ENCODE results near the gene ZNF385B. TPM values are rescaled to one million over a fixed set of nuclear protein-coding genes. Genes with fewer than 3 reads are reported as not detected.

The ZNF385B gene
- total RNA-seq, 3 donors from 2014 or later: 3.4 to 8.8 (median 4.5) TPM

DNA sequence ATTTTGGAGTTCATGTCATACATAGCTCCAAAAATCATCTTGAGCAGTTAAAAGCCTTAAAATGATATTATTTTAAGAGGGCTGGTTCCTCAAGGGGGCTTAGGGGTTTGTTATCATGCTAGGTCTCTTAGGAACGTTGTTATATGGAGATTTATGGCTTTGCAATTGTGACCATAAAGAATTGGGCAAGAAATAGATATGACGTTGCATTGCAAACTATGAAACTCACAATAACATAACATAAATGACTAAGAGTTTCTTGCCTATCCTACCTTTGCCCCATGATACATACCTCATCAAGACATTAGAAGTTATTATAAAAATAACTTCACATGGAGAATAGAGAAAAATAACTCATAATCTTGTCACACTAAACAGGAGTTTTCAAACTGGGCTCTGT is 390.4 kb downstream of the ZNF385B start:
- no peaks in the 10 kb centered on the region for H3K9me3 ChIP-seq
- no peak overlapping the region for H3K4me3 ChIP-seq
- no peak for DNase-seq (ENCODE audit: low spot score in 2 of 2)
- no peaks in the 10 kb centered on the region for H3K4me1 ChIP-seq
- intact Hi-C loops (cut with DNase I; ENCODE audit: low total_unique reads): no loop called here
- TF ChIP-seq, protein P1, sequence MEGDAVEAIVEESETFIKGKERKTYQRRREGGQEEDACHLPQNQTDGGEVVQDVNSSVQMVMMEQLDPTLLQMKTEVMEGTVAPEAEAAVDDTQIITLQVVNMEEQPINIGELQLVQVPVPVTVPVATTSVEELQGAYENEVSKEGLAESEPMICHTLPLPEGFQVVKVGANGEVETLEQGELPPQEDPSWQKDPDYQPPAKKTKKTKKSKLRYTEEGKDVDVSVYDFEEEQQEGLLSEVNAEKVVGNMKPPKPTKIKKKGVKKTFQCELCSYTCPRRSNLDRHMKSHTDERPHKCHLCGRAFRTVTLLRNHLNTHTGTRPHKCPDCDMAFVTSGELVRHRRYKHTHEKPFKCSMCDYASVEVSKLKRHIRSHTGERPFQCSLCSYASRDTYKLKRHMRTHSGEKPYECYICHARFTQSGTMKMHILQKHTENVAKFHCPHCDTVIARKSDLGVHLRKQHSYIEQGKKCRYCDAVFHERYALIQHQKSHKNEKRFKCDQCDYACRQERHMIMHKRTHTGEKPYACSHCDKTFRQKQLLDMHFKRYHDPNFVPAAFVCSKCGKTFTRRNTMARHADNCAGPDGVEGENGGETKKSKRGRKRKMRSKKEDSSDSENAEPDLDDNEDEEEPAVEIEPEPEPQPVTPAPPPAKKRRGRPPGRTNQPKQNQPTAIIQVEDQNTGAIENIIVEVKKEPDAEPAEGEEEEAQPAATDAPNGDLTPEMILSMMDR (IDR thresholded peaks at IDR 0.05): no peak
- TF ChIP-seq POLR2A (IDR thresholded peaks at IDR 0.05) (no peak), POLR2AphosphoS5 (IDR thresholded peaks at IDR 0.05) (no peak)
- H3K36me3 ChIP-seq: no peaks in the 10 kb centered on the region
- no peaks in the 10 kb centered on the region for H3K27me3 ChIP-seq
- no peak overlapping the region for H3K27ac ChIP-seq

DNA sequence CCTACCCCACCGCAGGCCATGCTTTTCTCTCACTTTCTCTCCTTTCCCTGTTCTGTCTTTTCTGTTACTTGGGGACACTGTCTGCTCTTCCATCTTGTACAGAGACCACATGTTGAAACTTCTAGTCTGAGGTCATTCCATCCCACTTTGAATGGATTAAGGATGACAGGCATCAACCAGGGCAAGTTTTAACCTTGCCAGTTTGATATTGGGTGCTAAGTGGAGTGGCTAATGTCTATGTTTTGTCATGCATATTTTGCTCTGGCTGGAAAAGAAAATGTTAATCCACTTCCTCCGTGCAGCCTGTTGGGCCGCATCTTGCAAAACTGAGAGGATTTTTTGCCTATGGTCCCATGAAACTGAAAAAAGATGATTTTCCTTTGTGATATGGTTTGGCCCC is 391.3 kb downstream of the ZNF385B start:
- TF ChIP-seq POLR2A (IDR thresholded peaks at IDR 0.05) (no peak), POLR2AphosphoS5 (IDR thresholded peaks at IDR 0.05) (no peak)
- TF ChIP-seq, protein P1 (IDR thresholded peaks at IDR 0.05): no peak
- no peaks in the 10 kb centered on the region for H3K27me3 ChIP-seq
- intact Hi-C loops (cut with DNase I; ENCODE audit: low total_unique reads): no loop called here

DNA sequence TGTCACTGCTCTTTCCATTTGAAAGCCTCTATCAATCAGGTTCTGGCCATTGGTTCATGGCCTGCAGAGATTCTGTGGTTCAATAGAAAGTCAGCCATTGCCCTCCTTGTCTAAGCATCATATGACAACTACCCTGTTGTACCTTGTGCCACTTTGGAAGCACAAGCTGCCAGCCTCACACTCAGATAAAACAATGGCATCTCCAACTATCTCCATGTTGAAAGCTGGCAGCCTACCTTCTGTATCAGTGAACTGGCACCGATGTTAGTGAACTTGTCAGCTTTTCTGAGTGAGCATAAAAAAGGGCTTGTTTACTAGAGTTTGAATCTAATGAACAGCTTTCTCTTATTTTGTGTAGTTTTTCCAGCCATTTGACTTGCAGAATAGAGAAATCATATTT is 393.5 kb downstream of the ZNF385B start:
- no peak overlapping the region for H3K27ac ChIP-seq
- H3K4me1 ChIP-seq: no peaks in the 10 kb centered on the region
- H3K9me3 ChIP-seq: no peaks in the 10 kb centered on the region
- intact Hi-C loops (cut with DNase I; ENCODE audit: low total_unique reads): no loop called here
- TF ChIP-seq, protein P1 (IDR thresholded peaks at IDR 0.05): no peak
- TF ChIP-seq POLR2AphosphoS5 (IDR thresholded peaks at IDR 0.05) (no peak), POLR2A (IDR thresholded peaks at IDR 0.05) (no peak)
- H3K36me3 ChIP-seq: no peaks in the 10 kb centered on the region
- no peak for DNase-seq (ENCODE audit: low spot score in 2 of 2)
- H3K27me3 ChIP-seq: no peaks in the 10 kb centered on the region
- no peak overlapping the region for H3K4me3 ChIP-seq

More for the DNA sequence above, 391.3 kb downstream of the ZNF385B start:
- Histone ChIP-seq H3K4me1 (no peaks in the 10 kb centered on the region), H3K36me3 (no peaks in the 10 kb centered on the region), H3K4me3 (no peak overlapping the region), H3K9me3 (no peaks in the 10 kb centered on the region), H3K27ac (no peak overlapping the region)
- DNase-seq (ENCODE audit: low spot score in 2 of 2): no peak

DNA sequence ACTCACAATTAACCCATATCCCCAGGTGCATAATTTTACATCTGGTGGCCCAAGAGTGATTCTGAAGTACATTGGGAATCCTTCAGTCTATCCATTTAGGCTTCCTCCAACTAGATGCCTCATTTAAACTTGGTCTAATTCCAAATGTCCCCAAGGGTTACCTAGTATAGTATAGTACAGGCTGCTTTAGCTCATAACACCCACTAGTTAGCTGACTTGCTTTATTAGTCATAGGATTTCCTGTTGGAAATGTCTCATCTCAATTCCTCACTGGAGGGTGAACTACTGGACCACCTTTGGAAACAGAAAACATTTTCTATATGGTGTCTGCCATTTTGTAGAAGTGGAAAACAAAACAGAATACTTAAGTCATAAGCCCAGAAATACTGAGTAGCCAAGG is 394.3 kb downstream of the ZNF385B start:
- no peak for DNase-seq (ENCODE audit: low spot score in 2 of 2)
- H3K27ac ChIP-seq: no peak overlapping the region
- H3K27me3 ChIP-seq: no peaks in the 10 kb centered on the region
- H3K36me3 ChIP-seq: no peaks in the 10 kb centered on the region
- intact Hi-C loops (cut with DNase I; ENCODE audit: low total_unique reads): no loop called here
- H3K4me1 ChIP-seq: no peaks in the 10 kb centered on the region
- no peak for TF ChIP-seq POLR2A (IDR thresholded peaks at IDR 0.05)
- TF ChIP-seq POLR2AphosphoS5 (IDR thresholded peaks at IDR 0.05): no peak
- TF ChIP-seq, protein P1 (IDR thresholded peaks at IDR 0.05): no peak
- no peak overlapping the region for H3K4me3 ChIP-seq
- H3K9me3 ChIP-seq: no peaks in the 10 kb centered on the region

DNA sequence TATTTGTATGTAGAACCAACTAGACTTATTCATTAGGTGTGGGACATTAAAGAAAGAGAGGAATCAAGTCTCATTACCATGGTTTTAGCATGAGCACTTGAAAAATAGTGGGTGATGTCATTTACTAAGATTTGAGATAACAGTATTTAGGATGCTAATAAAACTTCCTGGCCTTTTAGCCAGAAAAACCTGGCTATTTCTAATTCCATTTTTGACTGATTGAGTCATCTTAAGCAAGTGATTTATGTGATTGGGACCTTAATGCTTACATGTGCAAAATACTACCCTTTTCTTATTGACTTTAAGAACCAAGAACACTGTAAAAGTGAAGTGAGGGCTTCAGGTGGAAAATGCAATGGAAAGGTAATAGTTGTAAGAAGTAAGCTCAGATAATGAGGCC is 400.0 kb downstream of the ZNF385B start:
- DNase-seq (ENCODE audit: low spot score in 2 of 2): no peak
- intact Hi-C loops (cut with DNase I; ENCODE audit: low total_unique reads): no loop called here
- Histone ChIP-seq H3K9me3 (peaks cover 0 to 8% of the 10 kb centered on the region in 2 donors), H3K27me3 (no peaks in the 10 kb centered on the region), H3K4me3 (no peak overlapping the region), H3K27ac (no peak overlapping the region), H3K36me3 (no peaks in the 10 kb centered on the region), H3K4me1 (no peaks in the 10 kb centered on the region)
- TF ChIP-seq POLR2A (IDR thresholded peaks at IDR 0.05) (no peak), POLR2AphosphoS5 (IDR thresholded peaks at IDR 0.05) (no peak)
- TF ChIP-seq, protein P1 (IDR thresholded peaks at IDR 0.05): no peak
